GM19455 (cell line): ENCODE measurements around the gene HOXA11.
A peak's percentile ranks its signal among the peaks of the same experiment; 100 is the strongest.

ENCODE experiments used
- ATAC-seq: cut with Tn5 transposase; IDR thresholded peaks from one replicate; pipeline ENCODE4 v1.9.1; 2021; ENCODE audit not compliant: unreplicated experiment

The HOXA11 gene

GRCh38 chr7:27207348-27207985 lies 22.4 kb upstream of the HOXA11 start:
- no peak for ATAC-seq

GRCh38 chr7:27205325-27206280 lies 20.6 kb upstream of the HOXA11 start:
- no peak for ATAC-seq

DNA sequence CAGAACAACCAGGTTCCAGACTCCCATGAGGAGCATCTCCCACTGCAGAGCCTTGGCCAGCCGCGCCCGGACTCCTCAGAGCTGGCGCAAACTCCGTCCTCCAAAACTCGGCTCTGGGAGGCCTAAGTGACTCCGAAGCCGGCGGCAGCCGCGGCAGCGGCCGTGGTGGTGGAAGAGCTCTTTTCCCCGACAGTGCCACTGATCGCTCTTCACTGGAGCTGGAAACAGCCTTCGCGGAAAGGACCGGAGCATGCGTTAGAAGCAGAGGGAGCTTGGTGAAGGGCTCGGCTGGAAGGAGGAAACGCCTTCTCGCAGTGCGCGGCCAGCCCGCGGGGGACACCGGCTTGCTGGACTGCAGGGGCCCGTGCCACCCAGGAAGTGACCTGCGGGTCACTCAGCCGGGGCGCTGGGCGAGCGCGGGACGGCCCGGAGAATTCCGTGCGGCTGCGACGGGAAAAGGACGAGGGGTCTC lies 19.9 kb upstream of the HOXA11 start:
- ATAC-seq, result no peak

- no peak for ATAC-seq
These were observed 19.0 kb upstream of the HOXA11 start for GRCh38 chr7:27203964-27204594.

- no peak for ATAC-seq
These were observed 18.4 kb upstream of the HOXA11 start for GRCh38 chr7:27203365-27203953.

GRCh38 chr7:27202862-27203134 lies 17.8 kb upstream of the HOXA11 start:
- ATAC-seq, result no peak

DNA sequence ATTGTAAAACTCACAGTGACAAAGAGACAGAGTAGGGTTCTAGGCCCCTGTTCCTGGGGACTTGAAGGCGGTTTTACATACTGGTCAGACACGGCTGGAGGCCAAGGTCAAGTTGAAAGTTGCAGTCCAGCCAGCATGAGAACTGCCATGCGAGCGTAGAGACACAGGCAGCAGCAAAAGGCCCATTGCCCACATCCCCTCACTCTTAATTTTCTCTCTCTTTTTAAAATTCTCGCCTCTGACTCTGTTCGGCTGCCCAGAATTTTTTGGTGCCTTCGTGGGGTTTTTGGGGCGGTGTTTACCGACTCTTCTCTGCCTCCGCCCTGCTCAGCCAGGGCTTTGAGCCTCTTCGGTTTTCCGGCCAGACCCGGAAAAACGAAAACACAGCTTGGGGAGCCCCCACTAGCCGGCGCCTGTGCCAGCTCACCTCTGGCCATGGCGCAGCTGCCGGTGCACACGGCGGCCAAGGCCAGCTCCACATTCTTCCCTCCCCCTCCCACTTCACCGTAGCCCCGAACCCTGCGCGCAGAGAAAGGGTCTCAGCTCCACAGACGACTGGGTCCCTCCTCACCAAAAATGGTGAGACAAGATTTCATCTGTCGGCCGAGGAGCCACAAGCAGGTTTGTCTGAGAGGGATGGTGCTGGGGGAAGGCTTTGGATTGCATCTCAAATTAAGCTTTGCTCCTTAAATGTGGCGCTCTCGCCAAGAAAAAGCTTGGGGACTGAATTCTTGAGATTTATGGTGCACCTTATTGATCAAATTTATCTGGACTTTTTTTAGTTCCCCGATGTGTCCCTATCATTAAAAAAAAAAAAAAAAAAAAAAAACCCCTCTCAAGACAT lies 17.2 kb upstream of the HOXA11 start:
- ATAC-seq, result no peak

- ATAC-seq, result no peak
These were observed 16.6 kb upstream of the HOXA11 start for GRCh38 chr7:27201580-27202017.

GRCh38 chr7:27200761-27201579 lies 15.9 kb upstream of the HOXA11 start:
- no peak for ATAC-seq

DNA sequence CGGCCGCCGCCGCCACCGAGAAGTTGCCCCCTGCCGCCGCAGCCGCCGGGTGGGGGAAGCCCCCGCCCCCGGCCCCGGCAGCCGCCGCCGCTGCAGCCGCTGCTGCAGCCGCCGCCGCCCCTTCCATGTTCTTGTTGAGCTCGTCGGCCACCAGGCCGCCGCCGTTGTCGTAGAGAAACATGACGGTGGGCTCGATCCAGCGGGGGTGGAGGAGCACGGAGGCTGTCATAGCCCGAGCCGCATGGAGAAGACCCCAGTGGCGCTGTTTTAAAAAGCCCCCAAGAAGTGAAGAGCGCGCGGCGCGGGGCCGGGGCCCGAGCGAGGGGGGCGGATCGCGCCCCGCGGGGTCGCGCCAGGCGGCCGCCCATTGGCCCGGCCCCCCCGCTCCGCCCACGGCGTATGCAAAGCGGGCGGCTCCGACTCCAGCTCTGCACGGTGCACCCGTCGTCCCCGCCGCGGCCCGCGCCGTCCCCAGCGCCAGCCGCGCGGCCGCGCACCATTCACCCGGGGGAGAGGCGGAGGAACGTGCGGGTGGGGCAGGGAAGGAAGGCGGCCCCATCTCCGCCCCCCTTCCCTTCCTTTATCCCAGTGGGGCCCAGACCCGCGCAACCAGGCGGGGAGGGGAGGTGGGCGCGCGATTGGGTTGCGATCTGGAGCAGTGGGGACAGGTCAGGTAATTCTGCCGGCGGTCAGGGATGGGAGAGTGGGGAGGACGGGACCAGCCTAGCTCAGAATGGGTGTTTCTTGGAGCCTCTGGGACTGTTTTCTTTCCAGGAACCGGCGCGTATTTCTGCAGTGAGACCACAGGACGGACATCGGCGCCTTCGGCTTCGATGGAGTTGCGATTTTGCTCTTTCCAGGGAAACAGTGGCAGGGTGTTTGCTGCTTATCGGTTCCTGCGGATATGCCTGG lies 15.1 kb upstream of the HOXA11 start, which contains the start of gene HOXA13:
Gene HOXA13 (minus strand): TSS at position 243 of the 912 bp plus-strand sequence. CDS start 14 bp downstream, at position 229.
- ATAC-seq, result peak; percentile 57

DNA sequence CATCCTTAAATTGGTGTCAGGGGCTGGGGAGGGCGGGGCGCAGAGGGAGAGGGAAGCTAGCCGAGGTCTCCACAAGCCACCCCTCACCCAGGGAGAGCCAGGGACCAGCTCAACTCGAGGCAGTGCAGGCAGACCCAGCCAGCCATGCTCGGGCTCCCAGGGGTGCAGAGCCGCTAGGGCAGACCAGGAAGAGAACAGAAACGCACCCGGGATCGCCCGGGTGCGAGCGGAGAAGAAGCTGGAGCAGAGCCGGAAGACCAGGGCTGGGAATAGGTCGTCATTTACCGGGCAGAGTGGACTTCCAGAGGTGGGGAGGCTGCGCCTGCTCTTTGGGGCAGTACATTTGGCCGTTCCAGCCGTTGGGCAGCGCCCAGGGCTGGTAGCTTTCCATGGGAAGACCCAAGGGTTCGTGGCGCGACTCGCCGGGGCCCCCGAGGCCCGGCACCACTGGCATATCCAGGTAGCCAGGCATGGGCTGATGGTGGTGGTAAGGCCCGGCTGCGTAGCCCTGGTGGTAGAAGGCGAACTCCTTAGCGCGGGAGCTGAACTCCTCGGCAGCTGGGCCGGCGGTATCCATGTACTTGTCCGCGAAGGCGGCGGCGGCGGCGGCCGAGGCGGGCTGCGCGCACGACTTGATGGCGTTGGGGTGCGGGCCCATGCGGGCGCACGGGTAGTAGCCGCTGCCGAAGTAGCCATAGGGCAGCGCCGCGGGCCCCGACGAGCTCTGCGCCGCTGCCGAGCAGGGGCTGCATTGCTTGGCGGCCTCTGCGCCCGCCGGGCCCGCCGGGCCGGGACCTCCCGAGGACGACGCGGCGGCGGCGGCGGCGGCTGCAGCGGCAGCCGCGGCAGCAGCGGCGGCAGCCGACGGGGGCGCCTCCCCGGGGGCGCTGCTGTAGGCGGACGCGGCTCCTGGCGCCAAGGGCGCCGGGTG lies 14.1 kb upstream of the HOXA11 start:
- ATAC-seq, result peak; percentile 18

DNA sequence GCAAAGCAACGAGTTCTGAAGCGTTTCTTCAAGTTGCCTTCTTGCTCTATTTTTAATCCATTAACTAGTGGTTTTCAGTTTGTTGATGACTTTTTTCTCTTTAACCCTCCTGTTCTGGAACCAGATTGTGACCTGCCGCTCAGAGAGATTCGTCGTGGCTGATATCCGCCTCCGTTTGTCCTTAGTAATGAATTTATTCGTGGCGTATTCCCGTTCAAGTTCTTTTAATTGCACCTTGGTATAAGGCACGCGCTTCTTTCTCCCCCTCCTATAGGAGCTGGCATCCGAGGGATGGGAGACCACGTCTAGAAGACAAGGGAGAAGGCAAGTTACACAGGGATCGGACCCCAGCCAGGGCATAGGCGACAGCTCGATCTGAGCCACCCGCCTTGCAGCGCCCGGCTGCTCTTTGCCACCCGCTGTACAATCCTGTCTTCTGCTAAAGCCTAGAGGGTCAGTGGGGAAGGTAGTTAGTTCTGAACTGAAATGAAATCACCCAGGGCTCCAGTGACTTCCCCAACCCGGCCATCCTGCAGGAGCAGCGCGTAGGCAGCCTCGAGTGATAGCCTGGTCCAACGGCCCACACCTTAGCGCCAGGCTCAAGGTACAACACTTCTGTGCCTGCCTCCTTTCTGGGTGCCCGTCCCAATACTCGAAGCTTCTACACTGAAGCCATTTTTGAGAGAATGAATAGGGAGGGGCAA lies 13.3 kb upstream of the HOXA11 start:
- no peak for ATAC-seq

- no peak for ATAC-seq
These were observed 12.4 kb upstream of the HOXA11 start for GRCh38 chr7:27197137-27198042.

DNA sequence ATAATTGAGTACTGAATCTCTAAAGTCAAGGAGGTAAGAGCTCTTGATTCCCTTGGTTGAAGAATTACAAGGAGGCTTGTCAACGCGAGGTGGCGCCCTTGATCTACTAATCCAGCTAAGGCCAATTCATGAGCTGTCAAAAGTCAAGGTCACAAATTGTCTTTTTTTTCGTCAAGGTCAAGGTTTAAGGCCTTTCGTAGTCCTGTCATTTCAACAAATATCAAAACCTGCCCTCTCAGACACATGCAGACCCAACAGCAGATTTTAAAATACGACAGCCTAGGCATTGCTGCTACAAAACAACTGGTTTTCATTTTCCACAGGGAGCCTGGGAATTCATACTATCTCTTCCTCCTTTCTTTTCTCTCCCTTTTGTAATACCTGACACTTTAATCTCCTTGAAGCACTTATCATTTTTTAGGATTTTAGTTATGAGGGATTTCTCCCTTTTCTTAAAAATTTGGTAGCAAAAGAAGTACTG lies 11.3 kb upstream of the HOXA11 start:
- no peak for ATAC-seq

DNA sequence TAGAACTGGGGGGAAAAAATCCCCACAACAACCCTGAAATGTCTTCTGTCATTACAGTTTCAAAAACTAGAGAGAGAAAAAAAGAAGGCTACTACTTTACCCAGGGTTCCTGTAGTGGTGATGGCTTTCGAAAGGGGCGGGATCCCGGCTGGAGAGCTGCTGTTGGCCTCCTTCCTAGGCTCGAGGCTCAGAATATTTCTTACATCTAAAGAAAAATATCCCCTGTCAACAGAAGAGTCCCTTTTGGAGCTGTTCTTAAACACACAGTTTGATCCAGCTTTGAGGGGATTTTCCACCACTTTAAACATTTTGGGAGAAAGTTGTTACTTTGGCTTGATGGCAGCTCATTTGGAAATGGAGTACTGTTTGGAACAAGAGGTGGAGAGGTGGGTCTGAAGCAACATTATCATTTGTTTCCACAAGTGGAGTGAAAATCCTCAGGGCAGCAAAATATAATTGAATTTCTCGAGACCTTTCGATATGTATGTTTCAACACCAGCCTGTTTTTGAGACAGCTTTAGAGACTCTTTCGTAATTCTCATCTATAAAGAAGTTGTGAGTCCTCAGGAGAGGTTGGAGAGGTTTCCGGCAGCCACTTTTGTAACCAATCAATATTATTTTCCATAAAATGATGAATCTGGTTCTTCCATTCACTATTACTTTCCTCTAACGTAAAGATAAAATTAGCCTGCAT lies 9.8 kb upstream of the HOXA11 start:
- ATAC-seq, result no peak
